Fibroblast of pulmonary artery (primary cell): ENCODE results near the gene FIG4.
"Not testable (repeated sequence)": the region's sequence is repeated elsewhere in the genome, so short reads cannot be mapped to it uniquely, and the experiment has no call there.

Experiments
- DNase-seq: peaks from one replicate; pipeline ENCODE4 v3.0.0-alpha.2; 2010; ENCODE audit warnings: low read depth
- H3K4me3 ChIP-seq: replicated peaks from 2 replicates; pipeline ENCODE4 v1.5.1; 2011; ENCODE audit warnings: low read depth, mild to moderate bottlenecking, control low read depth, low read length, moderate library complexity
- CTCF ChIP-seq: IDR thresholded peaks from 2 replicates; pipeline ENCODE4 v1.5.1; 2011; ENCODE audit warnings: mild to moderate bottlenecking, control low read depth, low read length, inconsistent platforms; ENCODE audit errors: missing control alignments

Gene FIG4

GRCh38 chr6:109820706-109821350 lies 129.7 kb downstream of the FIG4 start:
- no peak overlapping the region for H3K4me3 ChIP-seq
- TF ChIP-seq CTCF = no peak
- no peak for DNase-seq

GRCh38 chr6:109821428-109821827 lies 130.3 kb downstream of the FIG4 start:
- TF ChIP-seq CTCF = no peak
- DNase-seq = no peak
- no peak overlapping the region for H3K4me3 ChIP-seq

- H3K4me3 ChIP-seq = no peak overlapping the region
- TF ChIP-seq CTCF = no peak
- no peak for DNase-seq
Measured at GRCh38 chr6:109824105-109824504, 133.0 kb downstream of the FIG4 start.

- no peak overlapping the region for H3K4me3 ChIP-seq
- no peak for TF ChIP-seq CTCF
- no peak for DNase-seq
Measured at GRCh38 chr6:109826551-109826950, 135.5 kb downstream of the FIG4 start.

- H3K4me3 ChIP-seq, DNase-seq: not testable (repeated sequence)
Measured at GRCh38 chr6:109831352-109831751, 140.3 kb downstream of the FIG4 start.

- no peak for TF ChIP-seq CTCF
- DNase-seq = no peak
- H3K4me3 ChIP-seq = no peak overlapping the region
Measured at GRCh38 chr6:109834131-109834530, 143.0 kb downstream of the FIG4 start.

GRCh38 chr6:109834595-109835437 lies 143.7 kb downstream of the FIG4 start:
- TF ChIP-seq CTCF = no peak
- no peak overlapping the region for H3K4me3 ChIP-seq
- no peak for DNase-seq
